HG03097 (cell line): ENCODE measurements around the gene GPATCH2.
"Not testable (repeated sequence)": the region's sequence is repeated elsewhere in the genome, so short reads cannot be mapped to it uniquely, and the experiment has no call there.

Experiments
- ATAC-seq: cut with Tn5 transposase; IDR thresholded peaks from one replicate; pipeline ENCODE4 v1.9.1; 2021; ENCODE audit not compliant: unreplicated experiment, low FRiP score

Gene GPATCH2

DNA sequence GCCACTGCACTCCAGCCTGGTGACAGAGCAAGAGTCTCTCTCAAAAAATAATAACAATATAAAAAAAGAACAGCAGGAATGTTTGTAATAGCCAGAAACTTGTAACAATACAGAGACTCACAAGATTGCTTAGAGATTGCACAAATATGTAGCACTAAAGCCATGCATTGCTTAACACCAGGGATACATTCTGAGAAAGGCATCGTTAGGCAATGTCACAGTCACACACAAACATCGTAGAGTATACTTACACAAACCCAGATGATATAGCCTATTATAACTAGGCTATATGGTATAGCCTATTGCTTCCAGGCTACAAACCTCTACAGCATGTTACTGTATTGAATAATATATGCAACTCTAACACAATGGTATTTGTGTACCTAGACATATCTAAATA is 45.3 kb downstream of the GPATCH2 start:
- no peak for ATAC-seq

GRCh38 chr1:217584286-217584811 is 46.5 kb downstream of the GPATCH2 start:
- ATAC-seq = not testable (repeated sequence)

GRCh38 chr1:217577336-217577735 is 53.6 kb downstream of the GPATCH2 start:
- no peak for ATAC-seq

- ATAC-seq = no peak
Measured at GRCh38 chr1:217574265-217574949, 56.5 kb downstream of the GPATCH2 start.

- ATAC-seq = no peak
Measured at GRCh38 chr1:217569021-217569420, 61.9 kb downstream of the GPATCH2 start.

GRCh38 chr1:217568200-217568599 is 62.7 kb downstream of the GPATCH2 start:
- no peak for ATAC-seq

DNA sequence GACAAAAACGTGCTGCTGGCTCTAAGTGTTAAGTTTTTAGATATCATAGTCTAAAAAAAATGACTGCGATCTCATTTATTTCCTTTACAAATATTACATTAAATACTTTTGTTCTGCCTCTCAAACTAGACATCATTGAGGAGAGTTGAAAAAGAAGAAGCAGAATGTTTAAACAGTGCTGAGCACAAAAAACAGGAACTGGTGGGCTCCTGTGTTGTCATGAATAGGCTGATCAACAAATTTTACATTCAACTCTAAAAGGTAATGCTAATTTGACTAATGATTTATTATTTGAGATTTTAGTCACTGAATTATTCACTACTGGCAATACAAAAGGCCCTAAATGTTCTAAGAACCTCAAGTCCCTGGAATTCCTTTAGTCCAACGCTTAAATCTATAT is 66.1 kb downstream of the GPATCH2 start:
- ATAC-seq = no peak

- no peak for ATAC-seq
Measured at GRCh38 chr1:217564207-217564606, 66.7 kb downstream of the GPATCH2 start.

- ATAC-seq = no peak
Measured at GRCh38 chr1:217563179-217563578, 67.7 kb downstream of the GPATCH2 start.

DNA sequence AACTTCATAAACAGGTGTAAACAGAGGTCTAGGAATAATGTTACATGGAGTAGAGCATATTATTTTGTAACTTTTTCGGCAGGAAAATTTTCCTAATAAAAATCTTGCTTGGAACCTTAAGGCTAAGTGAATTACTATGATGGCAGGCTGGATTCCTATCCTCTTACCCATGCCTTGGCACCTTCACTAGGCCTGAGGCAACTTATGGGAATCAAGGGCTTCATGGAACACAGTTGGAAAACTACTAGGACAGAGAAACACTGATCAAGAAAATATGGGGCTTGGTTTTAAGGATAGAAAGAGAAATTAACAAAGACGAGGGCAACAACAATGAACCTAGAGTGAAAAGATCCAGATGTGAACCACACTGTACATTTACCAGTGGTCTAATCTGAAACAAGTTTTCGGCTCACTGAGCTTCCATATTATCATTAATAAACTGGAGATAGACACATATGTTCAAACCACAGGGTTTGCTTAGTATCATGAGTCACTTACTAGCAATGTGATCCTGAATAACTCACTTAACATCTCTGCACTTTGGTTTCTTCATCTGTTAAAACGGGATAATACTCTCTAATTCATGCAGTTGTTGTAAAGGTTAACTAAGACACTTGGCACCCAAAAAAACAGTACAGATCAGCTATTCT is 68.5 kb downstream of the GPATCH2 start:
- no peak for ATAC-seq

- ATAC-seq = no peak
Measured at GRCh38 chr1:217561446-217561845, 69.4 kb downstream of the GPATCH2 start.

- ATAC-seq = no peak
Measured at GRCh38 chr1:217554849-217555248, 76.0 kb downstream of the GPATCH2 start.

- ATAC-seq = no peak
Measured at GRCh38 chr1:217553949-217554509, 76.9 kb downstream of the GPATCH2 start.

- ATAC-seq = no peak
Measured at GRCh38 chr1:217552339-217552951, 78.4 kb downstream of the GPATCH2 start.

DNA sequence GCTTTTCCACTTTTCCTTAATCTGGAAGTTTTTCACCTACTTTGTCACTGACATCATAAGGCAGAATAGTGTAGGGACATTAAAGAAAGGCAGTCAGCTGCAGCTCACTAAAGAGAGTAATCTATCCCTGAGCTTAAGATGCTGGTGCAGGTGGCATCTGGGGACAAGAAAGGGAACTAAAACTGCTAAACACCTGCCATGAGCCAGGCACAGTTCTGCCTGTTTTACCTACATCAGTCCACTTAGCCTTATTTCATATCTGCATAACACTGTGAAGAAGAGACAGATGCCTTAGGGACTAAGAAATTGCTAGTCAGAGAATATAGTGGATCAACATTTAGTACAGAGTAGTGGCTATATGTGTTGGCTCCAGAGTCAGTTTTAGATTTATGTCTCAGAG is 88.1 kb downstream of the GPATCH2 start:
- peak; percentile 88 for ATAC-seq

- ATAC-seq = no peak
Measured at GRCh38 chr1:217542136-217542777, 88.6 kb downstream of the GPATCH2 start.

GRCh38 chr1:217540321-217540720 is 90.6 kb downstream of the GPATCH2 start:
- no peak for ATAC-seq

DNA sequence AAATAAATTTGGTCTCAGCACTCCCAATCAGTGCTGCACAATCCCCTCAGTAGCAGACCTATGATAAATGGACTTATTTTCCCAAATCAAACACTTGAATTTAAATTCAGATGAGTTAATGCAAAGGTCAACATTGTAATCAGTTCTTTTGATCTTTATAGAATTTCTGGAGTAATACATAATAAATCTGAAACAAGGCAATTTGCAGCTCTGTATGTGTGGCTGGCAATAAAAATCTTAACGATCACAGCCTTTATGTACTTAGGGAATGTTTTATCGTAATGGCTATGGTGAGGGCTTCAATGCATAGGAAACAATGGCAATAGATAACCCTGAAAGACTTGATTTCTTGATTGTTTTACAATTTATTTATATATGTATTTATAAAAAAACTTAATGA is 91.4 kb downstream of the GPATCH2 start:
- no peak for ATAC-seq

DNA sequence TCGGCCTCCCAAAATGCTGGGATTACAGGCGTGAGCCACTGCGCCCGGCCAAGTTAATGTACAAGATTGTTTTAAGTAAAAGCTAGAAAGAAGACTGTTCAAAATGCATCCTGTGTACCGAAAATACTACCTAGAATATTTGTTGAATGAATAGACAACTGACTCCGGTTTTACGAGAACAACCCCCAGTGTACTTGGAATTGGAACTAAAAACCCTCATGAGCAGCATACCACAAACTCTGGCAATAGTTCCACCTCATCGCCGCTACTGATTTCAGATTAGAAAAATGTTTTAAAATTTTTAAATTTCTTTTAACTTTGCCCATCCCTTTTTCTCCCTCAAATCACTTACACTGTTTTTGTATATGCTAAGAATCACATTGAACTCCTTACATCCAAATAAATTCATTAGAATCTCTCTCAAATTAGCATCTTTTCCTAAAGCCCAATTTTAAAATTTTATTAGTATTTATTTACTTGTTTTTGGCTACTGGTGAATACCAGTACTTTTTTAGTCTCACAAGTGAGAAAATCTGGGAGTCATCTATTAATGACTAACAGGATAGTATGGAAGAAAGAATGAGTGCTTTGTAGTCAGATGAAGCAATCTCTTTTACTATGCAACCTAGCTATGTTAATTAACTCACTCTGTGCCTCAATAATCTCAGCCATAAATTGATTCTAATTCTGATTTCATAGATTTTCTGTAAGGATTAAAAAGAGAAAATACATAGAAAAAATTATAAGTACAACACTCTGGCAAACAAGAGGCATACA is 95.1 kb downstream of the GPATCH2 start:
- no peak for ATAC-seq

DNA sequence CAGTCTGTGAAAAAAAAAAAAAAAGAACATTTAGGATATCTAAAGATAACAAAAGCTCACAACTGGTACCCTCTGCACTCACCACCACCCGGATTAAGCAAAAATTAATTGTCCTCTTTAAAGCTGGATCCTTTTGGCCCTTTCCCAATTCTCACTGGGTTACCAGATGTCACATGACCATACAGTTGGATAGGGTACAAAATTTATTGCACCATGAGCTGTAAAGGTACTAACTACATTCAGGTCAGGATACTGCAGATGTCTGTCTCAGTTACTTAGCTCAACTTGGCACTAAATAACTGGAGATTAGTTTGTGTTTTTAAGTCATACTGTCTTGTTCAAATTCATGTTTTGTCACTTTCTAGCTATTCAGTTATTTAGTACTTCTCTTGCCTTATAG is 96.3 kb downstream of the GPATCH2 start:
- ATAC-seq = no peak
